ENCODE results near the gene NOTCH1. TPM values are rescaled to one million over a fixed set of nuclear protein-coding genes. Genes with fewer than 3 reads are reported as not detected.
A peak's percentile ranks its signal among the peaks of the same experiment; 100 is the strongest.

Gene NOTCH1
- total RNA-seq, 1 experiment from 2014 or later = 53.4 TPM

- intact Hi-C loops (cut with micrococcal nuclease) = no loop called here
- CTCF ChIA-PET = interaction anchor here (0.6 to 9.1 kb wide), 3 partner anchors 143 to 246 kb away, joined by 3 to 280 read pairs (median 4); no protein-coding TSS in a partner anchor
Measured at GRCh38 chr9:136482793-136483588, 62.9 kb downstream of the NOTCH1 start, which contains the start of gene SEC16A. Gene SEC16A, minus strand, starts transcription at chr9:136483040. Its CDS starts 5,425 bp downstream, at chr9:136477615.

GRCh38 chr9:136482046-136482792 is 63.6 kb downstream of the NOTCH1 start:
- TSS peak; percentile 67 for BruUV-seq (replicated peaks)
- peaks cover 49% of the 10 kb centered on the region for H3K36me3 Mint-ChIP-seq (ENCODE audit: insufficient read depth, unreplicated experiment)
- TF ChIP-seq, protein P1, sequence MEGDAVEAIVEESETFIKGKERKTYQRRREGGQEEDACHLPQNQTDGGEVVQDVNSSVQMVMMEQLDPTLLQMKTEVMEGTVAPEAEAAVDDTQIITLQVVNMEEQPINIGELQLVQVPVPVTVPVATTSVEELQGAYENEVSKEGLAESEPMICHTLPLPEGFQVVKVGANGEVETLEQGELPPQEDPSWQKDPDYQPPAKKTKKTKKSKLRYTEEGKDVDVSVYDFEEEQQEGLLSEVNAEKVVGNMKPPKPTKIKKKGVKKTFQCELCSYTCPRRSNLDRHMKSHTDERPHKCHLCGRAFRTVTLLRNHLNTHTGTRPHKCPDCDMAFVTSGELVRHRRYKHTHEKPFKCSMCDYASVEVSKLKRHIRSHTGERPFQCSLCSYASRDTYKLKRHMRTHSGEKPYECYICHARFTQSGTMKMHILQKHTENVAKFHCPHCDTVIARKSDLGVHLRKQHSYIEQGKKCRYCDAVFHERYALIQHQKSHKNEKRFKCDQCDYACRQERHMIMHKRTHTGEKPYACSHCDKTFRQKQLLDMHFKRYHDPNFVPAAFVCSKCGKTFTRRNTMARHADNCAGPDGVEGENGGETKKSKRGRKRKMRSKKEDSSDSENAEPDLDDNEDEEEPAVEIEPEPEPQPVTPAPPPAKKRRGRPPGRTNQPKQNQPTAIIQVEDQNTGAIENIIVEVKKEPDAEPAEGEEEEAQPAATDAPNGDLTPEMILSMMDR (IDR thresholded peaks at IDR 0.05; ENCODE audit: unreplicated experiment) = no peak
- H3K4me1 Mint-ChIP-seq (ENCODE audit: insufficient read depth, unreplicated experiment) = peaks cover 10% of the 10 kb centered on the region
- ChIA-PET POLR2A (no interaction called here), CTCF (no interaction called here)
- peak overlapping the region; percentile 98 for H3K4me3 Mint-ChIP-seq (ENCODE audit: unreplicated experiment)
- DNase-seq (ENCODE audit: unreplicated experiment) = peak; percentile 54
- peak overlapping the region; percentile 100 for H3K27ac Mint-ChIP-seq (ENCODE audit: low read depth, unreplicated experiment)
- intact Hi-C loops (cut with micrococcal nuclease) = no loop called here
- H3K27me3 Mint-ChIP-seq (ENCODE audit: insufficient read depth, unreplicated experiment) = no peaks in the 10 kb centered on the region
- no peaks in the 10 kb centered on the region for H3K9me3 Mint-ChIP-seq (ENCODE audit: unreplicated experiment)

More at GRCh38 chr9:136482793-136483588, 62.9 kb downstream of the NOTCH1 start, which contains the start of gene SEC16A:
- Mint-ChIP-seq H3K4me1 (ENCODE audit: insufficient read depth, unreplicated experiment) (peaks cover 10% of the 10 kb centered on the region), H3K36me3 (ENCODE audit: insufficient read depth, unreplicated experiment) (peaks cover 41% of the 10 kb centered on the region), H3K9me3 (ENCODE audit: unreplicated experiment) (no peaks in the 10 kb centered on the region), H3K27ac (ENCODE audit: low read depth, unreplicated experiment) (peak within 1 kb of the TSS; percentile 100), H3K27me3 (ENCODE audit: insufficient read depth, unreplicated experiment) (no peaks in the 10 kb centered on the region), H3K4me3 (ENCODE audit: unreplicated experiment) (peak within 1 kb of the TSS; percentile 98)
- TF ChIP-seq, protein P1 (IDR thresholded peaks at IDR 0.05; ENCODE audit: unreplicated experiment) = no peak
- no TSS peak for BruUV-seq (replicated peaks)
- DNase-seq (ENCODE audit: unreplicated experiment) = peak; percentile 98
- POLR2A ChIA-PET = interaction anchor here (0.7 to 7.7 kb wide), 9 partner anchors 12 to 706 kb away, joined by 3 to 84 read pairs (median 4); partner anchors contain the start of genes ANAPC2, DNLZ, NOTCH1 and SSNA1

DNA sequence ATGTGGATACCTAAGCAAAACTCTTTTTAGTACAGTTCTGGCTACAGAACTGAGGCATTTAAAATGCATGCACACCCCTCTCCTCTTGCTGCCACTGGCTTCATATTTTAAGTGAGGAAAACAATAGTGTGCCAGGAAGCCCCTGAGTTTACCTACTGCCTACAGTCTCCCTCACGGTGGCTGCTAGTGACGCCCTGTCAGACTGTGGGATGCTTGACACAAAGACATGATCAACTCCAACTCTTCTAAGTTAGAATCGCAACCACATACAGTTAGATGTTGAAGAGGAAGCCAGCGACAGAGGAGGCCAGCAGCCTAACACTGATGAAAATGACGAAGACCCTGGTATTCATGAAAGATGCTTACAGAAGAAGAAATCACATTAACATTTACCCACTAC is 64.3 kb downstream of the NOTCH1 start:
- ChIA-PET CTCF (no interaction called here), POLR2A (no interaction called here)
- no peak for DNase-seq (ENCODE audit: unreplicated experiment)
- Mint-ChIP-seq H3K27me3 (ENCODE audit: insufficient read depth, unreplicated experiment) (no peaks in the 10 kb centered on the region), H3K4me3 (ENCODE audit: unreplicated experiment) (peak overlapping the region; percentile 98), H3K36me3 (ENCODE audit: insufficient read depth, unreplicated experiment) (peaks cover 55% of the 10 kb centered on the region), H3K27ac (ENCODE audit: low read depth, unreplicated experiment) (peak overlapping the region; percentile 100), H3K9me3 (ENCODE audit: unreplicated experiment) (no peaks in the 10 kb centered on the region), H3K4me1 (ENCODE audit: insufficient read depth, unreplicated experiment) (peaks cover 10% of the 10 kb centered on the region)
- intact Hi-C loops (cut with micrococcal nuclease) = no loop called here
- no TSS peak for BruUV-seq (replicated peaks)
- TF ChIP-seq, protein P1 (IDR thresholded peaks at IDR 0.05; ENCODE audit: unreplicated experiment) = no peak

Data from MCF 10A (cell line).